SK-N-SH (cell line): Measurements from ENCODE around the gene TMEM134. TPM values are rescaled to one million over a fixed set of nuclear protein-coding genes. Genes with fewer than 3 reads are reported as not detected.
A peak's percentile ranks its signal among the peaks of the same experiment; 100 is the strongest.

ENCODE experiments used
- CTCF ChIA-PET: fragments of 300-600, 350-600 bp; formaldehyde crosslinking; extraction: SDS; loops from one replicate; lab custom pipeline; 2021; lab: Yijun Ruan, JAX
- POLR2A ChIA-PET: fragments of 350-600 bp; sonication (Branson Sonifier 250); formaldehyde crosslinking; extraction: SDS; loops from one replicate; lab custom pipeline; 2020; ENCODE audit warnings: antibody characterized with exemption, inconsistent platforms; lab: Yijun Ruan, JAX
- DNase-seq: peaks from one replicate; pipeline ENCODE4 v3.0.0; 2012
- H2AFZ ChIP-seq: fragments of 200-600 bp; sonication (generic); 2 replicates; pipeline ENCODE4 v1.8.1; 2016; ENCODE audit warnings: antibody characterized with exemption, mild to moderate bottlenecking, low read depth
- H3F3A ChIP-seq: fragments of 200-600 bp; sonication (generic); replicated peaks from 2 replicates; pipeline ENCODE3; 2016; ENCODE audit warnings: antibody characterized with exemption, mild to moderate bottlenecking; ENCODE audit not compliant: insufficient read depth
- H3K27ac ChIP-seq, 2 experiments: fragments of 200-500 bp in 1 of 2; fragments of 200-600 bp in 1 of 2; sonication (Bioruptor generic) in 1 of 2; sonication (generic), shearing (Covaris generic) in 1 of 2; 2 replicates each; pipeline versions ENCODE4 v1.5.1 to v1.6.1; 2014 to 2016; ENCODE audit warnings: low read depth in 2 of 2, inconsistent platforms in 1 of 2, low read length in 1 of 2, mild to moderate bottlenecking in 1 of 2, mixed read lengths in 1 of 2
- H3K27me3 ChIP-seq: fragments of 200-600 bp; sonication (generic), shearing (Covaris generic); 2 replicates; pipeline ENCODE4 v1.6.1; 2016; ENCODE audit warnings: mixed run types; ENCODE audit not compliant: insufficient read depth
- H3K36me3 ChIP-seq, 2 experiments: fragments of 200-500 bp in 1 of 2; fragments of 200-600 bp in 1 of 2; sonication (Bioruptor generic) in 1 of 2; sonication (generic) in 1 of 2; replicated peaks in 1 of 2; 2 replicates each; pipeline versions ENCODE3 to v1.5.1; 2014 to 2016; ENCODE audit warnings: low read length in 1 of 2, mild to moderate bottlenecking in 1 of 2; ENCODE audit not compliant: insufficient read depth in 2 of 2, control insufficient read depth in 1 of 2
- H3K4me1 ChIP-seq, 2 experiments: fragments of 200-500 bp in 1 of 2; fragments of 200-600 bp in 1 of 2; sonication (Bioruptor generic) in 1 of 2; sonication (generic), shearing (Covaris generic) in 1 of 2; 2 replicates each; pipeline versions ENCODE4 v1.5.1 to v1.6.1; 2014 to 2016; ENCODE audit warnings: low read depth in 1 of 2, low read length in 1 of 2, mixed run types in 1 of 2; ENCODE audit not compliant: insufficient read depth in 2 of 2, control insufficient read depth in 1 of 2
- H3K4me2 ChIP-seq: fragments of 200-600 bp; sonication (generic), shearing (Covaris generic); 2 replicates; pipeline ENCODE4 v1.6.1; 2017; ENCODE audit warnings: mixed run types
- H3K4me3 ChIP-seq, 2 experiments: fragments of 200-500 bp in 1 of 2; fragments of 200-600 bp in 1 of 2; sonication (Bioruptor generic) in 1 of 2; sonication (generic), shearing (Covaris generic) in 1 of 2; 2 replicates each; pipeline versions ENCODE4 v1.5.1 to v1.8.1; 2014 to 2016; ENCODE audit warnings: low read depth in 2 of 2, inconsistent platforms in 1 of 2, low read length in 1 of 2, mild to moderate bottlenecking in 1 of 2, mixed read lengths in 1 of 2, moderate library complexity in 1 of 2
- H3K79me2 ChIP-seq: fragments of 200-600 bp; sonication (generic); 2 replicates; pipeline ENCODE4 v1.8.1; 2017; ENCODE audit warnings: mild to moderate bottlenecking; ENCODE audit not compliant: insufficient read depth
- H3K9ac ChIP-seq: fragments of 200-600 bp; sonication (generic); 2 replicates; pipeline ENCODE4 v1.6.1; 2017; ENCODE audit warnings: mixed run types
- H3K9me2 ChIP-seq: fragments of 200-600 bp; sonication (generic); 2 replicates; pipeline ENCODE4 v1.6.1; 2017; ENCODE audit warnings: mixed run types
- H3K9me3 ChIP-seq: fragments of 200-600 bp; sonication (generic); 2 replicates; pipeline ENCODE4 v1.6.1; 2017; ENCODE audit warnings: mixed run types, mild to moderate bottlenecking, moderate library complexity
- H4K20me1 ChIP-seq: fragments of 200-600 bp; sonication (generic); 2 replicates; pipeline ENCODE4 v1.6.1; 2017; ENCODE audit warnings: mild to moderate bottlenecking, mixed run types; ENCODE audit not compliant: insufficient read depth
- EZH2phosphoT487 ChIP-seq: fragments of 200-600 bp; sonication (generic); IDR thresholded peaks from 2 replicates; pipeline ENCODE4 v1.6.1; 2017; ENCODE audit warnings: low read depth, mixed run types, mild to moderate bottlenecking, antibody characterized with exemption, moderate library complexity, borderline replicate concordance
- GATA2 ChIP-seq: sonication (generic); formaldehyde crosslinking; IDR thresholded peaks from 2 replicates; pipeline ENCODE4 v1.5.0; 2020; ENCODE audit warnings: mild to moderate bottlenecking, missing genetic modification reagents
- RXRA ChIP-seq: IDR thresholded peaks from 2 replicates; pipeline ENCODE4 v1.4.0; 2012; ENCODE audit warnings: low read depth, mild to moderate bottlenecking, borderline replicate concordance
- USF1 ChIP-seq: IDR thresholded peaks from 2 replicates; pipeline ENCODE4 v1.4.0; 2012; ENCODE audit warnings: low read depth, borderline replicate concordance
- USF2 ChIP-seq: fragments of 150-350 bp; IDR thresholded peaks from 2 replicates; pipeline ENCODE4 v1.6.1; 2017; ENCODE audit warnings: antibody characterized with exemption, low read length, low read depth, borderline replicate concordance
- WGBS: methylation state at CpG from one replicate; pipeline ENCODE4 v1.1.6; 2017; ENCODE audit warnings: low lambda C conversion rate; 5-methylcytosine and 5-hydroxymethylcytosine counted together
- polyA plus RNA-seq, 3 experiments: library from polyadenylated mRNA; depleted of rRNA; stranded (reverse); fragments of >200 nt; gene quantifications; 2 replicates each; pipeline ENCODE4 v1.2.3, GENCODE V29; 2012

TMEM134 gene
- polyA plus RNA-seq, 1 of the 3 experiments (the other 2 are of a cell fraction): 132 TPM

- no peak overlapping the region for H3K4me3 ChIP-seq
- no peaks in the 10 kb centered on the region for H3K79me2 ChIP-seq
- no peak for DNase-seq
- H3F3A ChIP-seq: no peaks in the 10 kb centered on the region
- no peaks in the 10 kb centered on the region for H4K20me1 ChIP-seq
- CTCF ChIA-PET: interaction anchor here (1.7 kb wide), 1 partner anchor 15 kb away, joined by 4 read pairs; the partner anchor contains the start of gene PPP1CA
- H3K4me2 ChIP-seq: no peak overlapping the region
- H3K27me3 ChIP-seq: no peaks in the 10 kb centered on the region
- no peak overlapping the region for H3K27ac ChIP-seq
- H3K36me3 ChIP-seq: no peaks in the 10 kb centered on the region
- 80% methylated on average over 18 of the region's 21 CpGs for WGBS
- POLR2A ChIA-PET: no interaction called here
- H2AFZ ChIP-seq: no peak overlapping the region
- no peak for TF ChIP-seq EZH2phosphoT487
- TF ChIP-seq GATA2 (CRISPR knock-in tag): no peak
- TF ChIP-seq RXRA: no peak
- no peak for TF ChIP-seq USF2
- no peak for TF ChIP-seq USF1
- H3K9me2 ChIP-seq: no peaks in the 10 kb centered on the region
- H3K9me3 ChIP-seq: no peaks in the 10 kb centered on the region
- no peak overlapping the region for H3K9ac ChIP-seq
- peaks cover 8 to 9% of the 10 kb centered on the region in 2 experiments; a peak in 2 of 4 replicates for H3K4me1 ChIP-seq
These were observed 52.4 kb downstream of the TMEM134 start for GRCh38 chr11:67416416-67417335.

GRCh38 chr11:67415501-67416304 lies 53.3 kb downstream of the TMEM134 start, which contains the start of gene CARNS1:
CARNS1 (plus strand) TSS chr11:67415678; CDS start chr11:67416200, 522 bp downstream.
- Histone ChIP-seq H3K4me2 (no peak within 1 kb of the TSS), H3K4me3 (peak within 1 kb of the TSS in 1 of 2 experiments; percentile 12; a peak in 1 of 4 replicates), H3K27me3 (no peaks in the 10 kb centered on the region), H2AFZ (no peak within 1 kb of the TSS), H3K9ac (no peak within 1 kb of the TSS), H3K9me2 (no peaks in the 10 kb centered on the region), H3K27ac (no peak within 1 kb of the TSS), H3F3A (no peaks in the 10 kb centered on the region)
- 13% methylated on average over 19 of the region's 67 CpGs for WGBS
- POLR2A ChIA-PET: no interaction called here
- CTCF ChIA-PET: interaction anchor here (3.1 kb wide), 1 partner anchor 33 kb away, joined by 11 read pairs; no protein-coding TSS in a partner anchor
- no peak for TF ChIP-seq EZH2phosphoT487
- TF ChIP-seq, all 33 proteins: peak for 0
- Histone ChIP-seq H3K79me2 (no peaks in the 10 kb centered on the region), H4K20me1 (no peaks in the 10 kb centered on the region), H3K9me3 (no peaks in the 10 kb centered on the region), H3K4me1 (peaks cover 8 to 9% of the 10 kb centered on the region in 2 experiments; a peak in 2 of 4 replicates), H3K36me3 (no peaks in the 10 kb centered on the region)
- no peak for DNase-seq
